Neural progenitor cell (in vitro differentiated cells): ENCODE measurements around the gene PDE8B.

Experiments used
- CTCF ChIP-seq: fragments of 200-600 bp; sonication (generic); IDR thresholded peaks from 2 replicates; pipeline ENCODE4 v1.5.1; 2017; ENCODE audit warnings: antibody characterized with exemption, mild to moderate bottlenecking
- EZH2 ChIP-seq: fragments of 200-600 bp; sonication (generic); IDR thresholded peaks from 2 replicates; pipeline ENCODE4 v1.6.1; 2017; ENCODE audit warnings: antibody characterized with exemption, mild to moderate bottlenecking, moderate library complexity
- EZH2phosphoT487 ChIP-seq: fragments of 200-600 bp; sonication (generic); IDR thresholded peaks from 2 replicates; pipeline ENCODE4 v1.6.1; 2017; ENCODE audit warnings: antibody characterized with exemption

GRCh38 chr5:77427998-77428397, 217.5 kb downstream of the PDE8B start:
- TF ChIP-seq CTCF (no peak), EZH2phosphoT487 (no peak), EZH2 (no peak)
